Stimulated activated CD8-positive, alpha-beta memory T cell treated with anti-CD3 and anti-CD28 coated beads, Interleukin-4, amount 100 ng/mL, for 1 hour (primary cell): ENCODE results near the gene ZNF749.
A peak's percentile ranks its signal among the peaks of the same experiment; 100 is the strongest.

ENCODE experiments used
- DNase-seq, 2 donors: peaks; one replicate each; pipeline ENCODE4 v3.0.0-alpha.2; 2020; ENCODE audit warnings: low read depth in 2 of 2, low spot score in 1 of 2

The ZNF749 gene

GRCh38 chr19:57435062-57435978 lies at the start of gene ZNF749:
Gene ZNF749, plus strand, starts transcription at chr19:57435325. Its CDS starts 254 bp downstream, at chr19:57435579.
- DNase-seq, result peak; percentile 81 to 91

- no peak for DNase-seq
These were observed 45.9 kb upstream of the ZNF749 start for GRCh38 chr19:57389194-57389729.

- peak; percentile 96 to 98 for DNase-seq
These were observed 45.2 kb upstream of the ZNF749 start, which contains the start of gene ZNF548 for GRCh38 chr19:57389730-57390598. Gene ZNF548, plus strand, starts transcription at chr19:57389854. Its CDS starts 246 bp downstream, at chr19:57390100.

GRCh38 chr19:57395710-57396109 lies 39.4 kb upstream of the ZNF749 start:
- DNase-seq, result no peak

- DNase-seq, result no peak
These were observed 36.3 kb upstream of the ZNF749 start for GRCh38 chr19:57398868-57399267.

GRCh38 chr19:57403737-57404563 lies 31.2 kb upstream of the ZNF749 start:
- DNase-seq, result no peak

DNA sequence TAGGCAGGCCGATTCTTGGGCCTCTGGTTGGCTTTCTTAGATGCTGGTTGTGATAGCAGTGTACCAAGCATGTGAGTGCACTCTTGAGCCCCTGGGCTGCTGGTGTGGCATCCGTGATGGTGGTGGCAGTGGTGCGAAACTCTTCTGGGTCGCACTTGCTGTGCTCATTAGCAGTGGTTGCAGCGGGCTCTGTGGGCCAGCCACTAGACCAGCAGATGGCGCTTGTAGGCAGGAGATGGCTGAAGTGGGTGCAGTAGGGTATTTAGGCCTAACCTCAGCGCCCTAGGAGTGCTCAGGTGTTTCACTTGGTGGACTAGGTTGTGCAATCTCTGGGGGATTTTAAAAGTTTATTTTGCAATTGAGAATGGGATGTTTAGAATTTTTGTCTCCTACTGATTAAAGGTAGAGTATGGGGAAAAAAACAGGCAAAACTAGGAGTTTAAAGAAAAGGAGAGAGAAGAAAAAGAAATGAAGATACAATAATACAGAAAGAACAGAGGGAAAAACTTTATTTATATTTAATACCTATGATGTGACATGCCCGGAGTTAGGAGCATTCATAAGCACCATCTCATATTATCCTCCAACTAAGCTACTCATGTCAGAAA lies 28.5 kb upstream of the ZNF749 start:
- DNase-seq, result peak in 1 of 2 donors; percentile 45

DNA sequence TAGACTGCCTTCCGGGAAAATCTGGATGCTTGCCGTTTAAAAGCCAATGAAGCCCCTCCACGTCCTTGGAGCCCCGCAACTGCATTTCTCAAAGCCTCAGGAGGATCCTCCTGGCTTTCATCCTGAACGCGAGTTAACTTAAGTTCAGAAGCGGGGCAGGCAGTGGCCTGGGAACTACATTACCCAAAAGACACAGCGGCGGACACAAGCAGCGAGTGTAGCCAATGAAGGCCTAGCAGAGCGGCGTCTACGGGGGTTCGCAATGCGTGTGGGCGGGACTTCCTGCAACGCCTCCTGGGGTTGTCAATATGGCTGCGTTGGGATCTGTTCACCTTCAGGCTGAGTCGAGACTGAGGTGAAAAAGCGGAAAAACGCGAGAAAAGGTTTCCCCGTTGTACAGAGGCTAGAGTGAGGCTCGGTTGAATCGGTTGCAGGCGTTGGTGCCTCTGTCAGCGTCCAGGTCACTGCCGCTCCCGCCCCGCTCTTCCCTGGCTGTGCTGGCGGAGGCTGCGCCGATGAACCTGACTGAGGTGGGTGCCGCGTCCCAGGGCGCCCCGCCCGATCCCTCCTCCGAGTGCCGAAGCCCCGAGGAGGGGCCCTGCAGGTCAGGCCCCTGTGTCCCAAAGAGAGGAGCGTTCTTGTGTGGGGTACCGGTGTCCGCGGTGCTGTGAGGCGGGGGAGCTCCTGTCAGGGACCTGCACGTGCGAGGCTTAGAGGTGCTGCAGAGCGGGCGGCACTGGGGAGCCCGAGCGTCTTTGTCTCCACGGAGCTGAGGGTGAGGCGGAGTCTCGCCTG lies 24.1 kb upstream of the ZNF749 start, which contains the start of gene ZNF17:
ZNF17 (plus strand) TSS at position 285 of the 795 bp plus-strand sequence. CDS start 2,455 bp downstream, outside the sequence.
- DNase-seq, result peak; percentile 81 to 86

DNA sequence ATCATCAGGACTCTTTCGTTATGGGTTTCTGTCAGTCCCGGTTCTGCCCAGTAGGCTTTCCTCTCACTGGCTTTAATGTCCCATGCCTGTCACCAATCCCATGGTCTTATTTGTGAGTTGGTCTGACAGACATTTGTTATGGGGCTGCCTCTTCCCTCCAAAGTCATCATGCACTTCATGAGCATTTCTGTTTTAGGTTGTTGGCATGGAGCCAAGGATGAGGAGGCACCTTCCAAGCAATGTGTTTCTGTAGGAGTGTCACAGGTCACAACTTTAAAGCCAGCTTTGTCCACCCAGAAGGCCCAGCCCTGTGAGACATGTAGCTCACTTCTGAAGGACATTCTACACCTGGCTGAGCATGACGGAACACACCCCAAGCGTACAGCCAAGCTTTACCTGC lies 15.7 kb upstream of the ZNF749 start:
- DNase-seq, result no peak

- DNase-seq, result no peak
These were observed 14.1 kb upstream of the ZNF749 start for GRCh38 chr19:57421037-57421436.

DNA sequence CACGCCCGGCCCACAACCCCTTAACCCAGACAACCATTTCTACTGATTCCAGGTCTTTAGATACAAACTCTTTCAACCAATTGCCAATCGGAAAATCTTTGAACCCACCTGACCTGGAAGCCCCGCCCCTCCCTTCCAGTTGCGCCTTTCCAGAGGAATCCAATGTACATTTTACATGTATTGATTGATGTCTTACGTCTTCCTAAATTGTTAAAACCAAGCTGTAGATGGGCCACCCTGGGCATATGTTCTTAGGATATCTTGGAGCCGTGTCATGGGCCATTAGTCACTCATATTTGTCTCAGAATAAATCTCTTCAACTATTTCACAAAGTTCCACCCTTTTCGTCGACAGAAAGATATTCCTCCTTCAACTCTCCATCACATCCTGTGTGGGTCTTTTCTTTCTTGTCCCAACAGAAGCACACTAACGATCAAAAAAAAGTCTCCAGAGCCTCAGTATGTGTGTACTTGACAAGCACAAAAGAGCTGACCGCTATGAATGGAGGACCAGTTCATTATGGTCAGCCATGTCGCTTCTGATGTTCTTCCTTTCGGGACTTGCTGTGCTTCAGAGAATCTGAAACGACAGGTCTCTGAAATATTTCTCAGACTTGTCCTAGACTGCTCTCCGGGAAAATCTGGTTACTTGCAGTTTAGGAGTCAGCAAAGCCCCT lies 601 bp upstream of the ZNF749 start:
- DNase-seq, result no peak

- DNase-seq, result no peak
These were observed 1.3 kb downstream of the ZNF749 start for GRCh38 chr19:57436417-57436816.

DNA sequence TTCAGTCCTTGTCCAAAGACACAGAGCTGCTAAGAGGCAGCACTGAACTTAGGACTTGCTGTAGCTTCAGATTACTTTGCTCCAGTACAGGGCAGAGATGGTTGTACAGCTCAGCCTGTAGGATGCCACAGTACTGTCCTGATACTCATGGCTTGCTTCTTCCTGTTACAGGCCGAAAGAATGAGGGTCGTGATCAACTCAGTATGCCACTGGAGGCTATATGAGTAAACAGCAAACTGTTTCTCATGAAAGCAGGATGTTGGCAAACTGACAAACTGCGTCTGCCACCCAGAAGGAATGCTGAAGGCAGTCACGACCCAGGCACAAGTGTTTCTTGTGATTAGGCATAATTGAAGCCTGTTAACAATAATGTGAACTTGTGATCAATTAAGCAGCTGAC lies 2.8 kb downstream of the ZNF749 start:
- DNase-seq, result no peak

DNA sequence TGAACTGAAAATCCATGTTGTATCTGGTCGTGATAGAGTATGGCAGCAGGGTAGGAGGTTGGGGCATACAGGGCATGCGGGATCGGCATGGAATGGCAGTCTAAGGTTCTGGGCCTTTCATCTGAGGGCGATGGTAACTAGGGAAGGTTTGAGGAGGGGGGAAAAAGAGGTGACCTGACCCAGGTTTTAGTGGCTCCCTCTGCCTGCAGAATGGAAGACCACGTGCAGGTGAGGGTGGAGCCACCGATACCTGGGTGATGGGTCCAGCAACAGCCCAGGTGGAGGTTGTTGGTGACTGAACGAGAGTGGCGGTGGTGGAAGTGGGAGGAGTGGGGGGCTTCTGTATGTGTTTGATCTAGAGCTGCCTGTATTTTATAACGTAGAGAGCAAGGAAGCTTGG lies 3.8 kb downstream of the ZNF749 start:
- no peak for DNase-seq

- no peak for DNase-seq
These were observed 7.0 kb downstream of the ZNF749 start for GRCh38 chr19:57441979-57442752.

GRCh38 chr19:57443121-57443696 lies 8.1 kb downstream of the ZNF749 start:
- DNase-seq, result no peak

- no peak for DNase-seq
These were observed 17.2 kb downstream of the ZNF749 start for GRCh38 chr19:57452307-57452706.
